GM23248 (cell line): ENCODE data around the gene PDE4DIP.
"Not testable (repeated sequence)": the region's sequence is repeated elsewhere in the genome, so short reads cannot be mapped to it uniquely, and the experiment has no call there.

ENCODE experiments used
- EZH2 ChIP-seq: fragments of 200-600 bp; sonication (generic); IDR thresholded peaks from 2 replicates; pipeline ENCODE4 v1.6.1; 2018; ENCODE audit warnings: antibody characterized with exemption, mild to moderate bottlenecking; ENCODE audit not compliant: insufficient read depth, poor library complexity, severe bottlenecking
- EZH2phosphoT487 ChIP-seq: fragments of 200-600 bp; sonication (generic); IDR thresholded peaks from 2 replicates; pipeline ENCODE4 v1.6.1; 2018; ENCODE audit warnings: antibody characterized with exemption, moderate library complexity, mild to moderate bottlenecking, low read depth; ENCODE audit not compliant: insufficient read depth

DNA sequence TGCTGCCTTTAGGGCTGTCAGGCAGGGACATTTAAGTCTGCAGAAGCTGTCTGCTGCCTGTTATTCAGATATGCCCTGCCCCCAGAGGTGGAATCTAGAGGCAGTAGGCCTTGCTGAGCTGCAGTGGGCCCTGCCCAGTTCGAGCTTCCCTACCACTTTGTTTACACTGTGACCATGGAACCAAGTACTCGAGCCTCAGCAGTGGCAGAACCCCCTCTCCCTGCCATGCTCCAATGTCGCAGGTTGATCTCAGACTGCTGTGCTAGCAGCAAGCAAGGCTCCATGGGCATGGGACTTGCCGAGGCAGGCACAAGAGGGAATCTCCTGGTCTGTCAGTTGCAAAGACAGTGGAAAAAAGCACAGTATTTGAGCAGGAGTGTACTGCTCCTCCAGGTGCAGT, 198.8 kb downstream of the PDE4DIP start:
- TF ChIP-seq EZH2, EZH2phosphoT487: not testable (repeated sequence)
